ENCODE measurements around the gene BCL11A.

GRCh38 chr2:60426341-60426740 lies 127.1 kb downstream of the BCL11A start:
- TF ChIP-seq CTCF (IDR thresholded peaks at IDR 0.05; ENCODE audit: poor library complexity, severe bottlenecking) (no peak), MXI1 (conservative IDR thresholded peaks at IDR 0.05; ENCODE audit: poor library complexity, severe bottlenecking) (no peak)
